ENCODE measurements around the gene KCNIP2. TPM values are rescaled to one million over a fixed set of nuclear protein-coding genes. Genes with fewer than 3 reads are reported as not detected.

Gene KCNIP2
- total and polyA plus RNA-seq, 2 donors (not counting 3 experiments of a cell fraction or from before 2014, with no cell fraction given) = 0.36 to 2.2 TPM

DNA sequence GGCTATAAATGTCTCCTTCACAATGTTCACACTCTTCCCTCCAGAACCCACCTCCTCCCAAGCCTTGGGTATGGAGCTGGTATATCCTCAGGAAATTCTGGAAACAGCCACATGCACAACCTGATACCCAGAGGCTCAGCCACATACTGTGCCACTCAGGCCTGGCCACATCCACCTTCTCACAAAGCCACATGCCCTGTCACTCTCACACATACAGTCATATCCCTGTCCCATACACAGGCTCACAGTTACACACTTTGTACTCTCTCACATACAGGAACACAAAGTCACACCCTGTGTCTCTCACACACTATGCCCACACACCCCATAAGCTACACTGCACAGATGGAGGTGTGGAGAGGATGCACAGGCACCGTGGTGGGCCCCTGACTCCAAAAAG lies 10.1 kb downstream of the KCNIP2 start:
- POLR2A ChIA-PET = interaction anchor here (0.6 kb wide), 1 partner anchor 548 kb away, joined by 8 read pairs; no protein-coding TSS in a partner anchor
- H3K27me3 ChIP-seq (ENCODE audit: control insufficient read depth in 2 of 2, insufficient read depth in 2 of 2, low read length in 2 of 2) = no peaks in the 10 kb centered on the region
- H3K36me3 ChIP-seq (ENCODE audit: control insufficient read depth in 2 of 2, extremely low read depth in 1 of 2, insufficient read depth in 2 of 2, low read length in 2 of 2) = no peaks in the 10 kb centered on the region
- H3K4me3 ChIP-seq (replicated peaks in 1 of 3; ENCODE audit: insufficient read depth in 1 of 3, low read depth in 1 of 3, low read length in 3 of 3) = no peak overlapping the region
- H3K4me2 ChIP-seq (ENCODE audit: insufficient read depth, low read length) = no peak overlapping the region
- peaks cover 11% of the 10 kb centered on the region for H3K4me1 ChIP-seq (ENCODE audit: control insufficient read depth, extremely low read depth, insufficient read depth, low read length)
- CTCF ChIA-PET = interaction anchor here (2.0 to 10.5 kb wide), 2 partner anchors 8 to 174 kb away, joined by 12 to 742 read pairs; no protein-coding TSS in a partner anchor
- no peak for DNase-seq (ENCODE audit: low read depth, low spot score)
- H3K79me2 ChIP-seq (ENCODE audit: control insufficient read depth, insufficient read depth, low read length) = no peaks in the 10 kb centered on the region
- H3K9me1 ChIP-seq (replicated peaks; ENCODE audit: control insufficient read depth, extremely low read depth, insufficient read depth, low read length) = no peaks in the 10 kb centered on the region
- H3K27ac ChIP-seq (ENCODE audit: insufficient read depth, low read depth, low read length) = no peak overlapping the region
- no peak for TF ChIP-seq CTCF (IDR thresholded peaks at IDR 0.05; ENCODE audit: extremely low read depth in 1 of 2, insufficient read depth in 1 of 2, low read depth in 1 of 2, low read length in 2 of 2)
- TF ChIP-seq POLR2AphosphoS5 (IDR thresholded peaks at IDR 0.05; ENCODE audit: insufficient read depth, low read depth, low read length) = no peak
- no peaks in the 10 kb centered on the region for H4K20me1 ChIP-seq (replicated peaks; ENCODE audit: control insufficient read depth, extremely low read depth, insufficient read depth, low read length)
- BruUV-seq (replicated peaks) = no TSS peak
- FAIRE-seq = no peak
- H3K9ac ChIP-seq (replicated peaks; ENCODE audit: extremely low read depth, insufficient read depth, low read length) = no peak overlapping the region
- H3K9me3 ChIP-seq (replicated peaks; ENCODE audit: control insufficient read depth, insufficient read depth, low read length) = no peaks in the 10 kb centered on the region
- H2AFZ ChIP-seq (ENCODE audit: low read depth, low read length) = no peak overlapping the region
- intact Hi-C loops (cut with micrococcal nuclease) (no loop called here), dilution Hi-C loops (cut with MboI; ENCODE audit: extremely low pct_ligation_motif_present, low sequenced_read_pairs) (no loop called here)

- Histone ChIP-seq H3K4me2 (ENCODE audit: insufficient read depth, low read length) (no peak overlapping the region), H3K9me1 (replicated peaks; ENCODE audit: control insufficient read depth, extremely low read depth, insufficient read depth, low read length) (no peaks in the 10 kb centered on the region), H3K36me3 (ENCODE audit: control insufficient read depth in 2 of 2, extremely low read depth in 1 of 2, insufficient read depth in 2 of 2, low read length in 2 of 2) (no peaks in the 10 kb centered on the region), H3K79me2 (ENCODE audit: control insufficient read depth, insufficient read depth, low read length) (no peaks in the 10 kb centered on the region), H3K9ac (replicated peaks; ENCODE audit: extremely low read depth, insufficient read depth, low read length) (no peak overlapping the region), H3K9me3 (replicated peaks; ENCODE audit: control insufficient read depth, insufficient read depth, low read length) (no peaks in the 10 kb centered on the region), H3K4me3 (replicated peaks in 1 of 3; ENCODE audit: insufficient read depth in 1 of 3, low read depth in 1 of 3, low read length in 3 of 3) (no peak overlapping the region), H3K27me3 (ENCODE audit: control insufficient read depth in 2 of 2, insufficient read depth in 2 of 2, low read length in 2 of 2) (no peaks in the 10 kb centered on the region), H3K27ac (ENCODE audit: insufficient read depth, low read depth, low read length) (no peak overlapping the region), H4K20me1 (replicated peaks; ENCODE audit: control insufficient read depth, extremely low read depth, insufficient read depth, low read length) (no peaks in the 10 kb centered on the region), H3K4me1 (ENCODE audit: control insufficient read depth, extremely low read depth, insufficient read depth, low read length) (peaks cover 11% of the 10 kb centered on the region), H2AFZ (ENCODE audit: low read depth, low read length) (no peak overlapping the region)
- FAIRE-seq (no peak), DNase-seq (ENCODE audit: low read depth, low spot score) (no peak)
- no peak for TF ChIP-seq CTCF (IDR thresholded peaks at IDR 0.05; ENCODE audit: extremely low read depth in 1 of 2, insufficient read depth in 1 of 2, low read depth in 1 of 2, low read length in 2 of 2)
- intact Hi-C loops (cut with micrococcal nuclease) (no loop called here), dilution Hi-C loops (cut with MboI; ENCODE audit: extremely low pct_ligation_motif_present, low sequenced_read_pairs) (no loop called here)
- BruUV-seq (replicated peaks) = no TSS peak
- POLR2A ChIA-PET = no interaction called here
- CTCF ChIA-PET = interaction anchor here (2.0 to 10.5 kb wide), 2 partner anchors 9 to 175 kb away, joined by 12 to 742 read pairs; no protein-coding TSS in a partner anchor
Observed at GRCh38 chr10:101832325-101832771, 11.3 kb downstream of the KCNIP2 start.

Measured in endothelial cell of umbilical vein (primary cell).